Transverse colon (tissue), 4 donors: ENCODE results near the gene CREB3L4. TPM values are rescaled to one million over a fixed set of nuclear protein-coding genes. Genes with fewer than 3 reads are reported as not detected.
A peak's percentile ranks its signal among the peaks of the same experiment; 100 is the strongest.
"Not testable (repeated sequence)": the region's sequence is repeated elsewhere in the genome, so short reads cannot be mapped to it uniquely, and the experiment has no call there.

ENCODE experiments used
- DNase-seq: peaks from one replicate; pipeline ENCODE4 v3.0.0-alpha.2; 2019
- H3K27ac ChIP-seq, 4 donors: fragments of 200-600 bp; sonication (generic); 2 replicates each; pipeline ENCODE4 v1.5.1; 2016 to 2018; ENCODE audit warnings: inconsistent platforms in 4 of 4
- H3K27me3 ChIP-seq: fragments of 200-600 bp; sonication (generic); 2 replicates; pipeline ENCODE4 v1.5.1; 2017; ENCODE audit warnings: inconsistent platforms
- H3K36me3 ChIP-seq, 4 donors: fragments of 200-600 bp; sonication (generic); 2 replicates each; pipeline ENCODE4 v1.5.1; 2017 to 2019; ENCODE audit warnings: inconsistent platforms in 4 of 4
- H3K4me1 ChIP-seq, 4 donors: fragments of 200-600 bp; sonication (generic); 2 replicates each; pipeline ENCODE4 v1.5.1; 2017 to 2020; ENCODE audit warnings: inconsistent platforms in 4 of 4
- H3K4me3 ChIP-seq, 4 donors: fragments of 200-600 bp; sonication (generic); 1 replicate in 1 of 4; 2 replicates in 3 of 4; pipeline versions ENCODE4 v1.5.1 to v1.6.1; 2017 to 2019; ENCODE audit warnings: inconsistent platforms in 4 of 4
- H3K9me3 ChIP-seq, 2 donors: fragments of 200-600 bp; sonication (generic); 2 replicates each; pipeline ENCODE4 v1.5.1; 2017 to 2019; ENCODE audit warnings: inconsistent platforms in 2 of 2
- CTCF ChIP-seq, 5 experiments: fragments of 200-600 bp in 3 of 5; fragments of 450-650 bp in 2 of 5; sonication (generic) in 3 of 5; IDR thresholded peaks; 1 replicate in 2 of 5; 2 replicates in 3 of 5; pipeline ENCODE4 v1.5.1; 2016 to 2017; ENCODE audit warnings: antibody characterized with exemption in 5 of 5, inconsistent platforms in 3 of 5, mild to moderate bottlenecking in 2 of 5, moderate library complexity in 1 of 5
- EP300 ChIP-seq: sonication (generic); formaldehyde crosslinking; IDR thresholded peaks from one replicate; pipeline ENCODE4 v1.6.1; 2017; ENCODE audit warnings: antibody characterized with exemption, low read depth
- POLR2A ChIP-seq: fragments of 450-650 bp; IDR thresholded peaks from one replicate; pipeline ENCODE4 v1.6.1; 2016; ENCODE audit warnings: antibody characterized with exemption, mild to moderate bottlenecking, moderate library complexity
- POLR2AphosphoS5 ChIP-seq, 3 donors: sonication (generic); formaldehyde crosslinking; IDR thresholded peaks; one replicate each; pipeline ENCODE4 v1.6.1; 2016; ENCODE audit warnings: antibody characterized with exemption in 3 of 3
- WGBS, 2 donors: methylation state at CpG; one replicate each; pipeline ENCODE4 v1.1.5; 2018; ENCODE audit warnings: low coverage in 1 of 2; 5-methylcytosine and 5-hydroxymethylcytosine counted together
- in situ Hi-C, 4 donors: fragments of 200-750 bp; cut with MboI; loops; one replicate each; pipeline versions ENCODE4 v1.15.0 to v1.15.1; 2017; ENCODE audit warnings: low sequenced_read_pairs in 3 of 4, low pct_ligation_motif_present in 1 of 4, low pct_unique_long_range_greater_than_20kb in 1 of 4
- intact Hi-C: fragments of 100-400 bp; cut with DNase I; formaldehyde crosslinking; loops from one replicate; pipeline ENCODE4 v1.15.1; 2023; ENCODE audit warnings: low total_unique reads
- total RNA-seq, 4 donors: library from RNA; depleted of rRNA; stranded (reverse); fragments of >200 nt; gene quantifications; one replicate each; pipeline ENCODE4 v1.1.0, GENCODE V29; 2016

Gene CREB3L4
- total RNA-seq, 4 donors from 2014 or later, result 2.2 to 18.7 (median 11.6) TPM

- H3K27me3 ChIP-seq, result no peaks in the 10 kb centered on the region
- H3K4me3 ChIP-seq, result peak within 1 kb of the TSS; percentile 80 to 99 (median 96)
- peak; percentile 92 for DNase-seq
- H3K27ac ChIP-seq, result peak within 1 kb of the TSS; percentile 94 to 99 (median 96)
- peaks cover 0 to 20% (median 9%) of the 10 kb centered on the region in 4 donors for H3K36me3 ChIP-seq
- peak; percentile 95 to 98 (median 95) for TF ChIP-seq POLR2AphosphoS5 (IDR thresholded peaks at IDR 0.05)
- TF ChIP-seq CTCF (IDR thresholded peaks at IDR 0.05), result peak in 2 of 5 experiments; percentile 15 to 27
- TF ChIP-seq POLR2A, result peak; percentile 93
- TF ChIP-seq EP300, result no peak
- peaks cover 8 to 22% (median 18%) of the 10 kb centered on the region in 4 donors for H3K4me1 ChIP-seq
- no peaks in the 10 kb centered on the region for H3K9me3 ChIP-seq
- 0% methylated on average over 10 to 75 of the region's 75 CpGs for WGBS, 2 donors
- intact Hi-C loops, result no loop called here
- in situ Hi-C loops, result loop anchor here (25.0 kb wide), 4 partner anchors 290 to 465 kb away; partner anchors contain the start of genes ILF2 (in 1 of the 4), NPR1 (in 1 of the 4), S100A3 (in 1 of the 4) and S100A4 (in 1 of the 4)
Measured at GRCh38 chr1:153977250-153978240, 9.8 kb downstream of the CREB3L4 start, which contains the start of gene JTB. Gene JTB, minus strand, starts transcription at chr1:153977674. Its CDS starts 422 bp downstream, at chr1:153977252.

- Histone ChIP-seq H3K27ac (peak overlapping the region; percentile 94 to 99 (median 96)), H3K9me3 (no peaks in the 10 kb centered on the region), H3K27me3 (no peaks in the 10 kb centered on the region), H3K4me3 (peak overlapping the region in 3 of 4 donors; percentile 94 to 99 (median 97)), H3K36me3 (peaks cover 0 to 20% (median 9%) of the 10 kb centered on the region in 4 donors), H3K4me1 (peaks cover 8 to 22% (median 18%) of the 10 kb centered on the region in 4 donors)
- intact Hi-C loops (no loop called here), in situ Hi-C loops (loop anchor here (25.0 kb wide), 4 partner anchors 291 to 466 kb away; partner anchors contain the start of genes ILF2 (in 1 of the 4), NPR1 (in 1 of the 4), S100A3 (in 1 of the 4) and S100A4 (in 1 of the 4))
- no peak for DNase-seq
- 36 to 56% methylated on average over 9 of the region's 9 CpGs for WGBS, 2 donors
- TF ChIP-seq POLR2A (no peak), EP300 (no peak), CTCF (IDR thresholded peaks at IDR 0.05) (no peak), POLR2AphosphoS5 (IDR thresholded peaks at IDR 0.05) (no peak)
Measured at GRCh38 chr1:153978274-153978909, 10.7 kb downstream of the CREB3L4 start.

GRCh38 chr1:153979091-153979490, 11.4 kb downstream of the CREB3L4 start:
- H3K27me3 ChIP-seq, intact Hi-C loops, H3K27ac ChIP-seq, H3K9me3 ChIP-seq, DNase-seq, H3K4me3 ChIP-seq: not testable (repeated sequence)
- peaks cover 0 to 18% (median 9%) of the 10 kb centered on the region in 4 donors for H3K36me3 ChIP-seq
- peaks cover 8 to 22% (median 18%) of the 10 kb centered on the region in 4 donors for H3K4me1 ChIP-seq
- in situ Hi-C loops, result loop anchor here (25.0 kb wide), 4 partner anchors 292 to 467 kb away; partner anchors contain the start of genes ILF2 (in 1 of the 4), NPR1 (in 1 of the 4), S100A3 (in 1 of the 4) and S100A4 (in 1 of the 4)
- 87 to 100% methylated on average over 2 to 12 of the region's 12 CpGs for WGBS, 2 donors

- peaks cover 0 to 30% (median 21%) of the 10 kb centered on the region in 4 donors for H3K4me1 ChIP-seq
- WGBS, 2 donors, result 74 to 87% methylated on average over 2 of the region's 2 CpGs
- H3K27ac ChIP-seq, H3K9me3 ChIP-seq, H3K4me3 ChIP-seq, H3K27me3 ChIP-seq, DNase-seq, H3K36me3 ChIP-seq: not testable (repeated sequence)
- in situ Hi-C loops (loop anchor here (5.0 to 25.0 kb wide), 8 partner anchors 167 to 469 kb away; partner anchors contain the start of genes ILF2 (in 2 of the 4), NPR1 (in 2 of the 4), S100A3 (in 1 of the 4) and S100A4 (in 1 of the 4)), intact Hi-C loops (loop anchor here (10.0 kb wide), 1 partner anchor 307 kb away; the partner anchor contains the start of genes ILF2 and NPR1)
Measured at GRCh38 chr1:153981735-153982134, 14.0 kb downstream of the CREB3L4 start.
